ENCODE results near the gene VILL.
A peak's percentile ranks its signal among the peaks of the same experiment; 100 is the strongest.
"Not testable (repeated sequence)": the region's sequence is repeated elsewhere in the genome, so short reads cannot be mapped to it uniquely, and the experiment has no call there.

Gene VILL

GRCh38 chr3:38019658-38020341 lies 29.2 kb downstream of the VILL start:
- DNase-seq = no peak

- no peak for DNase-seq
These were observed 29.7 kb downstream of the VILL start for GRCh38 chr3:38020342-38020726.

- DNase-seq = no peak
These were observed 30.6 kb downstream of the VILL start for GRCh38 chr3:38021196-38021595.

GRCh38 chr3:38022301-38022700 lies 31.7 kb downstream of the VILL start:
- DNase-seq = no peak

- no peak for DNase-seq
These were observed 32.5 kb downstream of the VILL start for GRCh38 chr3:38022896-38023709.

GRCh38 chr3:38026856-38027255 lies 36.3 kb downstream of the VILL start:
- no peak for DNase-seq

GRCh38 chr3:38027466-38028465 lies 37.2 kb downstream of the VILL start:
- DNase-seq = no peak

- no peak for DNase-seq
These were observed 38.2 kb downstream of the VILL start for GRCh38 chr3:38028621-38029361.

- DNase-seq = no peak
These were observed 39.0 kb downstream of the VILL start, which contains the start of gene PLCD1 for GRCh38 chr3:38029400-38030125. TSS of gene PLCD1 (minus strand) at chr3:38029642. CDS start at chr3:38029539, 103 bp downstream.

GRCh38 chr3:38030126-38031021 lies 39.8 kb downstream of the VILL start:
- DNase-seq = no peak

- DNase-seq = peak; percentile 59
These were observed 40.7 kb downstream of the VILL start for GRCh38 chr3:38031022-38031994.

- DNase-seq = no peak
These were observed 41.8 kb downstream of the VILL start for GRCh38 chr3:38032328-38032865.

GRCh38 chr3:38033586-38033985 lies 43.0 kb downstream of the VILL start:
- not testable (repeated sequence) for DNase-seq

GRCh38 chr3:38034335-38034734 lies 43.7 kb downstream of the VILL start:
- DNase-seq = not testable (repeated sequence)

- DNase-seq = no peak
These were observed 45.7 kb downstream of the VILL start for GRCh38 chr3:38036286-38036685.

GRCh38 chr3:38036906-38037305 lies 46.3 kb downstream of the VILL start:
- no peak for DNase-seq

- DNase-seq = no peak
These were observed 47.9 kb downstream of the VILL start for GRCh38 chr3:38038447-38038911.

- peak; percentile 86 for DNase-seq
These were observed 48.7 kb downstream of the VILL start, which contains the start of gene DLEC1 for GRCh38 chr3:38039101-38039898. TSS of gene DLEC1 (plus strand) at chr3:38039208. CDS start at chr3:38039226, 18 bp downstream.

Data from stimulated activated CD8-positive, alpha-beta memory T cell treated with anti-CD3 and anti-CD28 coated beads, Interleukin-4, amount 100 ng/mL, for 48 hours (primary cell).